GM19238 (cell line): ENCODE data around the gene PTPN1.
"Not testable (repeated sequence)": the region's sequence is repeated elsewhere in the genome, so short reads cannot be mapped to it uniquely, and the experiment has no call there.

Source experiments
- DNase-seq: peaks from one replicate; pipeline ENCODE4 v3.0.0; 2011; ENCODE audit warnings: low spot score; ENCODE audit not compliant: insufficient read length

Gene PTPN1

DNA sequence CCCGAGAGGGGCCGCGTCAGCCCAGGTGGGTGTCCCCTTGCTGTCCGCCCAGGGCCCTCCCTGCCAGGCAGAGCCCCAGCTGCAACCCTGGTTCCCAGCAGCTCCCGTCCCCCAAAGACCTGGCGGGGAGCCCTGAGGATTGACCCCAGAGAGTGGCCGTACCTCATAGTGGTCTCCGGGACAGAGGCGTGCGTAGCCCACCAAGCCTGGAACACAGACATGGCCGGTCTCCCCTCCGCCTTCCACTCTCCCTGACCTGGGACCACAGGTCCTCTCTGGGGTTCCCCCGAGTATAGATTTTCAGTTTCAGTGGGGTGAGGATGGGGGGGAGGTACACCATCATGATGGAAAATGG, 98.5 kb downstream of the PTPN1 start:
- no peak for DNase-seq

DNA sequence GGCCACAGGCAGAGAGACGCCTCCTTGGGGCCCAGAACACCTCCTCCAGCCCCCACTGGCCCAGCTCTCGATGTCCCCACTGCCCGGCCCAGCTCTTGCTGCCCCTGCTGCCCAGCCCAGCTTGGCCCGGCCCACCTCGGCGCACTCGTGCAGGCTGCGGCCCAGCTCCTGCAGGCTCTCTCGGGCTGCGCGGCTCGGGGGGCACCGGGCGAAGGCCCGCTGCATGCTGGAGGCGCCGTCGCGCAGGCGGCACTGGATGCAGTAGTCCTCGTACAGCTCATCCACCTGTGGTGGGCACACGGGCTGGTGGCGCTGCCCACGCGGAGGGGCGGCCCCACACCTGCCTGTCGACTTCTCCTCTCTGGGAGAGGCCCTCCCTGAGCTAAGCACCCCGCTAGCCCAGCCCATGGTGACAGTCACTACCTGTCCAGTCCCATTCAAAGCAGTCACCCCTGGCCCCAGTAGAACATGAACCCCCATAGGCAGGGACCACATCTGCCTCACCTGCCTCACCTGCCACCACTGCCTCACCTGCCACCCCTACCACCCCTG, 99.3 kb downstream of the PTPN1 start:
- DNase-seq: no peak

DNA sequence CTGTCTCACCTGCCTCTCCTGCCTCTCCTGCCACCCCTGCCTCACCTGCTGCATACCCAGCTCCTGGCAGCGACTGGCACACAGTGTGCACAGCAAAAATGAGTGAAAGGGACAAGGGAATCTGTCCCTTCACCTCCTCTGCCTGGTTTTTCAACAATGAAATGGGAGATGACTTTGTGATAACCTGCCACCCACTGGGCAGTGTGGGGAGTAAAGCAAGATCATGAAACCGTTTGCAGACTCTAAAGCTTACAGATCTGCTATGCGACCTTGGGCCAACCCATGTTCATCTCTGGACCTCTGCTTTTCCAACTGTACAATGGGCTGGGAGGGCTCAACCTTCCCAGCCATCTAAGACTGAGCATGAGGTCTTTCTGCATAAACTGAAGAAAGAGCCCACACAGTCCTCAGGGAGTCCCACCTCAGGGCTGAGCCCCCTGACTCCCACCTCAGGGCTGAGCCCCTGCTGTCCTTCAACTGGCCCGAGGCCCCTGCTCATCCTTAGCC, 100.1 kb downstream of the PTPN1 start:
- no peak for DNase-seq

DNA sequence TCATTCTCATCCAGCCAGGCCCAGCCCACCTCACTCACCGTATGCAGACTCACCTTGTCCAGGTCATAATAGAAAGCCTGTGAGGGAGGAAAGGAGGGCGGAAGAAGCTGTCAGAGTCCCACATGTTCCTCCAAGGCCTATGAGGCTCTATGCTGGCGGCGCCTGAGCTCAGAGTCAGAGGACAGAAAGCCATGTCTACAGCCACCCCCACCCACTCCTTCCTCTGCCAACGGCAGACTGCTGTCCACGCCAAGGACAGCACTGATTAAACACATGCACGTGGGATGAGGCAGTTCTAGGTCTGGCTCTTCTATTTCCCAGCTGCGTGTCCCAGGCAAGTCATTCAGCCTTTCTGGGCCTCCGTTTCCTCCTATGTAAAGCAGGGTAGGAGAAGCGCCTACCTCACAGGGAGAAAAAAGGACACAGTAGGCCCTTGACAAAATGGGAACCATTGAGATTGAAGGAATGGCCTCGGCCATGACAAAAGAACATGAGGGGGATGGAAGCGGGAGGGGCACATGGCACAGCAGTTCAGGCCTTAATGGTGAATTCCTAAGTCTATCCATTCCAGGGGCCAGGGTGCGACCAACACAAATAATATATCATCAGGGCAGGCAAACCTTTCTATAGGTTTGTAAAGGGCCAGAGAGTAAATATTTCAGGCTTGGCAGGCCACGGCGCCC, 101.1 kb downstream of the PTPN1 start:
- no peak for DNase-seq

DNA sequence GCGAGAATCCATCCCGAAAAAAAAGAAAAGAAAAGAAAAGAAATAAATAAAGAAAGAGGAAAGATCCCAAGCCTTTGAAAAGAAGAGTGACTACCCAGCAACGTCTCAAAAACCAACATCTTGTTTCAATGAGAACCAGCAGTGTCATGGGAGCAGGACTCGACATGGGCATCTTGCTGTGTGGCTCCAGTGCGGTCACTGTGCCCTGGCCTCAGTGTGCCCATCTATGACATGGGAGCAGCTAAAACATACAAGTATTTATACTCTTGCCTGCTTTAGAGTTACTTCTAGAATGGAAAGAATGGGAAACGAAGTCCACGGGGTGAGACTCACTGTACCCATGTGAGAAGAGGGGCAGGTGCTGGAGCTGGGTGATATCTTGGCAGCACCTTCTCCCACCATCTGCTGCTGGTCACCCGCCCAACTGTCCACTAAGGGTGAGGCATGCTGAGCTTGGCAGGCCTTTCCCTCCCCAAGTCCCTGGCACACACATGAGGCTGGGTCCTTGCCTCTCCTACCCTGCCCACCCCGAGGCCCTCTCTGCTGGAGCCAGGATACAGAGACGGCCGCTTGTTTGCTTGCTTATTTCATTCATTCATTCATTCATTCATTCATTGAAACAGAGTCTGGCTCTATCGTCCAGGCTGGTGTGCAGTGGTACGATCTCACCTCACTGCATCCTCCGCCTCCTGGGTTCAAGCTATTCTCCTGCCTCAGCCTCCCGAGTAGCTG, 103.4 kb downstream of the PTPN1 start:
- no peak for DNase-seq

DNA sequence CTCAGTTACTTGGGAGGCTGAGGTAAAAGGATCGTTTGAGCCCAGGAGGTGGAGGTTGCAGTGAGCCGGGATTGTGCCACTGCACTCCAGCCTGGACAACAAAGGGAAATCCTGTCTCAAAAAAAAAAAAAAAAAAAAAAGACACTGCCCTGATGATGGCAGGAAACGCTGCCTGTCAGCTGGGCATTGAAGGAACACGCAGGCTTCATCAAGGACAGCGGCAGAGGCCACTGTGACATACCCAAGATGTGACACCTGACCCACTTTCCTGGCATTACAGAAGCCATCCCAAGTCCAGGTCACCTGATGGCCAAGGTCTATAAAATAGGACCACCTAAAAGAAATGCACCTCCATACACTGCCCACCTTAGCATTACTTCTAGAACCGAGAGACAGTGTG, 105.2 kb downstream of the PTPN1 start:
- no peak for DNase-seq

DNA sequence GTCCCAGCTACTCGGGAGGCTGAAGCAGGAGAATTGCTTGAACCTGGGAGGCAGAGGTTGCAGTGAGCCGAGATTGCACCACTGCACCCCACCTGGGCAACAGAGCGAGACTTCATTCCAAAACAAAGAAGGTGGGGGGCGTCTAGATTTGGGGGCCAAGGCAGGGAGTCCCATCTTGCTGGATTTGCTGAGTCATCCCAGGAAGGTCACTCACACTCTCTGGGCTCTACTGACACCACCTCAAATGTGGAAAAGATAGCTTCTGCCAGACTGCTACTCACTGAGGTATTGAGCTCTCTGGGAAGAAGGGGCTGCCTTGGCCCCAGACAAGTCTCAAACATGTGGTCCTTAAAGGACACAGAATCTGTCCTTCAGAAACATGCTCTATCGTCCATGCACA, 106.8 kb downstream of the PTPN1 start:
- no peak for DNase-seq

DNA sequence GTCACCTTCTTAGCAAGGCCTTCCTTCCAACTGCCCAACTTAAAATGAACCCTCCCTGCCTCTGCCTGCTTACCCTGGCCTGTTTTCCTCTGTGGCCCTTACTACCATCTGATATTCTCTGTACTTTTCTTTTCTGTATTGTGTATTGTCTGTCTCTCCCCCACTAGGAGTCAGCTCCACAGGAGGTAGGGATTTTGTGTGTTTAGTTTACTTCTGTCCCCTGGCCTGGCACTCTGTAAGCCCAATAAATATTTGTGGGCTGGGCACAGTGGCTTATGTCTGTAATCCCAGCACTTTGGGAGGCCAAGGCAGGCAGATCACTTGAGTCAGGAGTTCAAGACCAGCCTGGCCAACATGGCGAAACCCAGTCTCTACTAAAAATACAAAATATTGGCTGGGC, 108.4 kb downstream of the PTPN1 start:
- DNase-seq: no peak

DNA sequence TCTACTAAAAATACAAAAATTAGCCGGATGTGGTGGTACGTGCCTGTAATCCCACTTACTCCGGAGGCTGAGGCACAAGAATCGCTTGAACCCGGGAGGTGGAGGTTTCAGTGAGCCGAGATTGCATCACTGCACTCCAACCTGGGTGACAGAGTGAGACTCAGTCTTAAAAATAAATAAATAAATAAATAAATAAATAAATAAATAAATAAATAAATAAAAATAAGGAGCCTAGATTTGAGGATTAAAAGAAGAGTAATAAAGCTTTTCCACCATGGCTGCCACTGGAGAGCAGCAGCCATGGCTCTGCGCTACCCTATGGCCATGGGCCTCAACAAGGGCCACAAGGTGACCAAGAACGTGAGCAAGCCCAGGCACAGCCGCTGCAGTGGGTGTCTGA, 110.3 kb downstream of the PTPN1 start:
- DNase-seq: not testable (repeated sequence)

DNA sequence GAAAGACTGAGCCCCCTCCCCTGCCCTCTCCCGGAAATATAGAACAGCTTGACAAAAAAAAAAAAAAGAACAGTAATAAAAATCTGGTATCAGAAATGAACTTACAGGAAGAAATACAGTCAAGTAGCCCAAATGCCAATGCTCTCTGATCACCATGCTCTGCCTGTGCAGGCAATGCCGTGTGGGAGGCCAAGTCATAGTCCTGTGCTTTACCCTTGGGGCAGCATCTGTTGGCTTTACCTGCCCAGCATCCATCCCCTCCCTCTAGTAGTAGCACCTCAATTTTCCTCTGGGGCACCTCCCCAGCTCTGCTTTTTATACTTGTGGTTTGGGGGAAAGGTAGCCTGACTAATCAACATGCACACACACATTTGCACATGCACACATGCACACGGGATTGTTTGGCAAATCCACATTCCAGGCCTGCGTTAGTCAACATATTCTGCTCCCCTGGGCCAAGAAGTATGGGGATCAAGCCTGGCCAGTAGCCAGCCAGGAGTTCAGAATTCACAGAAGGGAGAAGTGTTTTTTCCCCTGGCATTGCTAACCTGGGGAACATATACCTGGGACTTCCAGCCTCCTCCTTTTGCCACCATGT, 111.0 kb downstream of the PTPN1 start:
- no peak for DNase-seq

DNA sequence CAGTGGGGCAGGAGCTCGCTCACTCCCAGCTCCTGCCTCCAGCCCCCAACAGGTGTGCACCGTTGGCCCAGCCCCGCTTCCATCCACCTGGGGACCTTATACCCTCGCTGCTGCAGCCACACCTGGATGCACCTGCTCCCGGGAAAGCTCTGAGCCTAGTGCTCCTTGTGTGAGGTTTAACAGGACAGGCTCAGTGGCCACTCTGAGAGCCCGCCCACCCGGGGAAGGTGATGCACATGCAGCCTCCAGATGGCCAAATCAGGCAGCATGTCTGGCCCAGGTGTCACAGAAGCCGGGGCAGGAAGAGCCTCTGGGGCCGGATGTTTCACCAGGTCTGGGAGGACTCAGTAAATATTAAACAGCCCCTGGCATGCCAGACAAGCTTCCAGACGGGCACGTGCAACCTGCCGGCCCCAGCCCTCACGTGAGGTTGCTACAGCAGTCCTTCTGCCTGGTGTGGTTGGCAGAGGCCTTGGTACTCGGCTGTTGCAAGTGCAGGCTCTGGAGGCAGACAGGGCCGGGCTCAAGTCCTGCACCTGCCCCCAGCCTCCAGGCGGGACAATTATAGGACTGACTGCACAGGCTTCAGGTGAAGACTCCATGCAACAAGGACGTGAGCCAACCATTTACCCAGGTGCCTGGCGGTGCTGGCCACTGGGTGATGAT, 114.3 kb downstream of the PTPN1 start:
- DNase-seq: no peak

DNA sequence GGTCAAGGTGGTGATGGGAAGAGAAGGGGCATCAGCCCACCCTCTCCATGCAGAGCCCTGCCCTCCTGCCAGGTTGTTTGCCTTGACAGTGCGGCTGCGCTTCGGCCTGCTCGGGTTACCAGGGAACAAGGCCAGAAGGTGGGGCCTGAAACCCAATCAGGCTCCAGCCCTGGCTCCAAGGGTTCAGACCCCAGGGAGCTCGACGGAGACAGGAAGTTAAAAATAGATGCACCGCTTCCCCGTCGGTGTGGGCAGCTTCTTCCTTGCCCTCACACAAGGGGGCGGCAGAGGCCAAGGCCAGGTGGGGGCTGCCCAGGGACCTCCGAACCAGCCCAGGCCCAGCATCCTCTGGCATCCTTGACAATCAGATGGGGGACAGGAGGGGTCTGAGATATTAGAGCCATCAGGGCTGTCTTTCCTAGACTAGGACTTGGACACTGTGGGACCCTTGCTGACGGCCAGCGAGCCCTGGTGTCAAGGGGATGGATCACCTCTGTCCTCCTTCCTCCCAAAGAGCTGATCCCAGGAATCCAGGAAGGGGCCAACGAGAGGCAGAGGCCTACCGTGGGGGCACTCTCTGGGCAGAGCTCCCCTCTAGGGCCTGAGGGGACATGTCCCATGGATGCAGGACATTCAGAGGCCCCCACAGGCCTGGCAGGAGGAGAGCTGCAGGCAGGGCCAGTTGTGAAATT, 115.9 kb downstream of the PTPN1 start:
- DNase-seq: no peak

DNA sequence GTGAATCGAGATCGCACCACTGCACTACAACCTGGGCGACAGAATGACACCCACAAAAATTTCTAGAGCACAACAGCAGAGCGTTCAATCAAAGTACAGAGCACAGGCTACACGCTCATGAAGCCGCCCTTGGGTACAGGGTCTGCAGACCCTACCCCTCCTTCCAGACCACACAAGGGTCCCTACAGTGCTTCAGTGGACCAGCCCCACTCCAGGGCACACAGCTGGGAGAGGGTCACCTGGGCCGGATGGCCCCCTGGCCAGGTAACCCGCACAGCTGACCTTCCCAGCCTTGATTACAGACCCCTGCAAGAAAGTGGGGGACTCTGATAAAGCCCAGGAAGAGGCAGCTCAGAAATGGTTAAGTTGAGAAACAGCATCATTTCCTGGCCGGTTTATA, 117.6 kb downstream of the PTPN1 start:
- no peak for DNase-seq

DNA sequence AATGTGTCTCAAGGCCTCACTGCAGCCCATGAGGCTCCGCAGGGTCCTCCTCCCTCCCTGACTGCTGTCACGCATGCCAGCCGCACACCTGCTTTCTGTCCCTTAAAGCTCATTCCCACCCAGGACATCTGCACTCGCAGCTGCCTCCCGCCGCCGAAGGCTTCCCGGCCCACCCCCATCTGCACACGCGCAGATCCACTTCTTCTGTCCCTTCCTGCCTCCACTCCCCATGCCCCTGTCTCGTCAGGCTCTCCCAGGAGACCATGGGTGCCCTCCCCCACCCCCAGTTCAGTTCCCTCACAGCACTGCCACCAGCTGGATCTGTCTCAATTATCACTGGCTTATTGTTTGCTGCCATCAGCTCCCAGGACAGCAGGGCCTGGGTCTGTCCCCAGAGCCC, 118.1 kb downstream of the PTPN1 start:
- no peak for DNase-seq

DNA sequence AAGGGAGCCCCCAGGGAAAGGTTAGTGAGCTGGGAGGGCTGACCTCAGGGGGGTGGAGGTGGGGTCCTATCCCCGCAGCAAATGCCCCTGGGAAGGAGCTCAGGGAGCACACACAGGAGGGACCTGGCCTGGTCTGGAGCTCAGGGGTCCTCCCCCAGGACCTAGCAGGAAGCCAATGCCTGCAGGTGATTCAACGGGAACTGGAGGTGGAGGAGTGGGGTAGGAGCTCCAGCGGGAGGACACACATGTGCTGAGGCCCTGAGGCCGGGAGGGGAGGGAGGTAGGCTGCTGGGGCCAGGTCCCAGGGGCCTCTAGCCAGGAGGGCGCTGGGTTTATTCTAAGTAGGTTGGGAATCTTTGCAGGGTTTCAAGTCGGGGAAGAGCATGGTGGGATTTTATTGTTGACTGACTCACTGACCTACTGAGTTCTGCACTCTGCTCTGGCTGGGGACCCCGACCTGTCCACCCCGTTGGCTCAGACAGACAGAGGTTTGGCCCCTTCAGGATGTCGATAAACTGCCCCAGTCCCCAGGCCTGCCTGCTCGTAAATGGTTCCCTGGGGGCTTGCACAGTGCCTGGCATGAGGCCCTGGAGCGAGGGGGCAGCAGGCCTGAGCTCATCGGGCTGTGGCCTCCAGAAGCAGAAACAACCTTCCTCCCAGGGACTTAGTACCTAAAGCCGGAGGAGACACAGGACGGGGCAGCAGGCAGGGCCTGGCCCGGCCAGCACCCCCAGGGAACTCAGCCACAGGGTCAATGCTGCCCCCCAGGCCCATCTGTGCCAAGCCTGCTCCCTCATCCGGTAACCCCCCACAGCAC, 118.9 kb downstream of the PTPN1 start:
- no peak for DNase-seq

DNA sequence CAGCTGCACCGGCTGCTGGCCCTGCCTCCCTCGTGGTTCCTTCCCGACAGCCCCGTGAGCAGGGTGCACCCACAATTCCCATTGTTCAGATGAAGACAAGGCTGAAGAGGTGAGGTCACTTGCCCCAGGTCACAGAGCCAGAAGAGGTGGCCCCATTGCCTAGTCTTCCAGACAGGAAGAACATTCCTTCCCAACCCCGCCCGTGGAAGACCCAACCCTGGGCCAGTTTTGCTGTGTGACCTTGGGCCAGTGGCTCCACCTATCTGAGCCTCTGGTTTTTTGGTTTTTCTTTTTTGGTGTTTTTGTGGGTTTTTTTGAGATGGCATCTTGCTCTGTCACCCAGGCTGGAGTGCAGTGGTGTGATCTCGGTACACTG, 119.5 kb downstream of the PTPN1 start:
- DNase-seq: no peak

DNA sequence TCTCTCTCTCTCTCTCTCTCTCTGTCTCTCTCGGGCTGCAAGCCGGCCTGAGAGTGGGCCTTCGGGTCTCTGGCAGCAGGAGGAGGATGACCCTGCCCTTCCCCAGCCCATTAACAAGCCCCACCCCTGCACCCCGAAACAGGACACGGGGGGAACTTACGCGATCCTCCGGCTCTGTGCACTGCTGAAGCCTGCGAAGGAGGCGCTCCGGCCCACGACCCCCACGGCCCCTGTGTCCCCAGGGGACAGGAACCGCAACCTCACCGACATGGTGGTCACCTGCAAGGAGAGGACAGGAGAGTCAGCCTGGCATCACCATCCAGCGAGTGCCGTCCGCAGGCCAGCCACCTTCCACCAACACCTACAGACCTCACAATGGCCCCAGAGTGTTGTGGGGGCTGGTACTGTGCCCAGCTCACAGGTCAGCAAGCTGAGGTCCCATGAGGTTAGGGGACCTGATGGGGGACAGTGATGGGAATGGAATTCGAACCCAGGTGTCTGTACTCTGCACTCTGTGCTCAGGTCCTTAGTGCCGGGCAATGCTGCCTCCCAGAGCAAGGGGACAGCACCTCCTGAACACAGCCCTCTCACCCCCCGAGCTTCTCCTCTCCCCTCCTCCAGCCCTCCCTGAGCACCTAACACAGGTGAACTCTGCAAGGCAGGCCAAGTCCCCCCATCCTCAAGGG, 120.5 kb downstream of the PTPN1 start:
- no peak for DNase-seq

DNA sequence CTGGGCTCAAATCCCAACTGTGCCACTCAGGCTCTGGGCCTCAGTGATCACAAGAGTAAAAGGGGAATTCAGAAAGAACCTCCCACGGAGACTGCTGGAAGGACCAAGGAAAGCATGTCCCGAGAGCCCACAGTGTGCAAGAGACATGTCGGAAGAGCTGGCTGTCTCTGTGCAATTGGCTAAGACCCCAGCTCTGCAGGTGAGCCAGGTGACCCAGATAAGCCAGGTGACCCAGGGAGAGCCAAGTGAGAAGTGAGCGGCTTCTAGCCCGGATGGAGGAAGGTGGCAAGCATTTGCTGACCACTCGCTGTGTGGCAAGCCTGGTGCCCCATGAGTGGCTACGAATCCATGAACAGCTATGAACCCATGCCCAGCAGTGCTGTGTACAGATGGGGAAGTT, 122.1 kb downstream of the PTPN1 start:
- DNase-seq: no peak

DNA sequence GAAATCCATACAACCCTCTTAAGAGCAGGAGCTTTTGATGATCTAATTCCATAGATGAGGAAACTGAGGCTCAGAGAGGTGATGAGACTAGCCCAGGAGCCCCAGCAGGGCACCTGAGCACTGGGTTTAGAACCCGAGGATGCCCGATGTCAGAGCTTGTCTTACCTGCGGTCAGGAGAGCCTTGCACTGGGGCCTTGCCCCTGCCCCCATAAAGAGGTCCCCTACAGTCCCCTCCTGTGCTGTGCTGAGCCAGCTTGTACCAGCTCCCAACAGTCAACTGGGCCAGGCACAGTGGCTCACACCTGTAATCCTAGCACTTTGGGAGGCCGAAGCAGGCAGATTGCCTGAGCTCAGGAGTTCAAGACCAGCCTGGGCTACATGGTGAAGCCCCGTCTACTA, 122.5 kb downstream of the PTPN1 start:
- DNase-seq: no peak

DNA sequence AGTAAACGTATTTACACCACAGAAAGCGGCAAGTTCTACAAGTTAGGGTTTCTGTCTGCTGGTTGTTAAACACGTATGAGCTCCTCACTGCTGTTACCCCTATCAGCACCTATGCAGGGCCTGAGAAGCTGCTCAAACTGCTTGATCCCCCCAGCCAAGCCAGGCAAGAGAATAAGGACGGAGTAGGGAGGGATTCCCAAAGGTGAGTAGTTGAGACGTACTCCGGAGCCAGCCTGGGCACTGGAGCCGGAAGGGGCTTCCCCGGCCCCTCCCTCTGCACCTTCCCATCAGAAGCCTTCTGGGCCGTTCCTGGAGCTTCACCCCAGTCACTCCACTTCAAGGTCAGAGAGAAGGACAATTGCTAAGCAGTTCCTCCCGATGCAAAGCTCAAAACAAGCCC, 123.2 kb downstream of the PTPN1 start:
- no peak for DNase-seq
